ENCODE results near the gene NUBP1. TPM values are rescaled to one million over a fixed set of nuclear protein-coding genes. Genes with fewer than 3 reads are reported as not detected.

The NUBP1 gene
- total and polyA plus RNA-seq, 9 of the 15 experiments (the other 6 are each of a cell fraction or from before 2014, with no cell fraction given), result 17.2 to 55.1 (median 35.6) TPM

- Histone ChIP-seq H3K9me3 (replicated peaks; ENCODE audit: control insufficient read depth, insufficient read depth, low read depth, low read length) (no peaks in the 10 kb centered on the region), H3K9me1 (ENCODE audit: control insufficient read depth, insufficient read depth, low read length) (no peaks in the 10 kb centered on the region), H3K4me1 (replicated peaks in 1 of 2; ENCODE audit: control insufficient read depth in 2 of 2, insufficient read depth in 2 of 2, low read length in 2 of 2) (no peaks in the 10 kb centered on the region), H4K20me1 (replicated peaks; ENCODE audit: control insufficient read depth, insufficient read depth, low read length) (no peaks in the 10 kb centered on the region), H3K4me3 (no peak overlapping the region), H3K4me2 (ENCODE audit: insufficient read depth, low read length) (no peak overlapping the region), H3K27me3 (ENCODE audit: control insufficient read depth in 2 of 2, insufficient read depth in 2 of 2, low read length in 2 of 2) (peaks cover 0 to 42% of the 10 kb centered on the region in 2 experiments; a peak in 4 of 5 replicates), H3K9ac (ENCODE audit: insufficient read depth in 1 of 2, low read depth in 2 of 2, low read length in 2 of 2) (no peak overlapping the region), H3K27ac (ENCODE audit: extremely low read depth, low read depth, low read length) (no peak overlapping the region), H3K36me3 (ENCODE audit: control insufficient read depth, insufficient read depth, low read length) (no peaks in the 10 kb centered on the region), H2AFZ (ENCODE audit: low read depth, low read length) (no peak overlapping the region), H3K79me2 (ENCODE audit: control insufficient read depth, insufficient read depth, low read length) (no peaks in the 10 kb centered on the region)
- TF ChIP-seq ZNF511 (CRISPR knock-in tag; IDR thresholded peaks at IDR 0.05), result no peak
- no peak for TF ChIP-seq HMG20A (CRISPR knock-in tag; conservative IDR thresholded peaks at IDR 0.05)
- TF ChIP-seq CBX5 (IDR thresholded peaks at IDR 0.05; ENCODE audit: borderline replicate concordance, low read depth), result no peak
- no peak for TF ChIP-seq TAF7 (tag; IDR thresholded peaks at IDR 0.05)
- TF ChIP-seq ZNF551 (CRISPR knock-in tag; IDR thresholded peaks at IDR 0.05), result no peak
- no peak for TF ChIP-seq MCM2 (IDR thresholded peaks at IDR 0.05; ENCODE audit: low read depth)
- no peak for TF ChIP-seq PATZ1 (CRISPR knock-in tag; IDR thresholded peaks at IDR 0.05; ENCODE audit: borderline replicate concordance)
- TF ChIP-seq ZNF589 (CRISPR knock-in tag; IDR thresholded peaks at IDR 0.05; ENCODE audit: low read depth), result no peak
- no peak for ATAC-seq
- in situ Hi-C loops (cut with MboI), result no loop called here
- ChIA-PET POLR2A (no interaction called here), CTCF (ENCODE audit: low intra/inter-chr PET ratio) (no interaction called here)
- intact Hi-C loops (cut with micrococcal nuclease), result no loop called here
- FAIRE-seq, result no peak
- WGBS (ENCODE audit: insufficient coverage, low coverage, missing lambda C conversion rate), result 12% methylated on average over 6 of the region's 6 CpGs
- DNase-seq (ENCODE audit: extremely low read depth in 1 of 4, low spot score in 3 of 4), result no peak
- BruUV-seq (replicated peaks), result no TSS peak
These were observed 68.9 kb downstream of the NUBP1 start for GRCh38 chr16:10812312-10813098.

All from K562 (cell line).